Epithelial cell of proximal tubule (primary cell): ENCODE data around the gene ARGFX. TPM values are rescaled to one million over a fixed set of nuclear protein-coding genes. Genes with fewer than 3 reads are reported as not detected.
"Not testable (repeated sequence)": the region's sequence is repeated elsewhere in the genome, so short reads cannot be mapped to it uniquely, and the experiment has no call there.

ENCODE experiments used
- DNase-seq: peaks from one replicate; pipeline ENCODE4 v3.0.0-alpha.2; 2011; ENCODE audit warnings: low read depth
- H3K4me3 ChIP-seq: 2 replicates; pipeline ENCODE4 v1.5.1; 2011; ENCODE audit warnings: low read depth, mild to moderate bottlenecking, low read length
- CTCF ChIP-seq: conservative IDR thresholded peaks from 2 replicates; pipeline ENCODE4 v1.5.1; 2012; ENCODE audit warnings: low read depth, mild to moderate bottlenecking, low read length
- total RNA-seq: library from RNA; depleted of rRNA; stranded (reverse); fragments of >200 nt; gene quantifications from 2 replicates; pipeline ENCODE4 v1.2.3, GENCODE V29; 2015

ARGFX gene
- total RNA-seq, 1 donor from 2014 or later = not detected

- no peak for TF ChIP-seq CTCF
- DNase-seq = no peak
- no peak overlapping the region for H3K4me3 ChIP-seq
Observed at GRCh38 chr3:121598564-121598963, 30.8 kb downstream of the ARGFX start.

- not testable (repeated sequence) for H3K4me3 ChIP-seq, DNase-seq
Observed at GRCh38 chr3:121599900-121600299, 32.2 kb downstream of the ARGFX start.

GRCh38 chr3:121601212-121601812 lies 33.6 kb downstream of the ARGFX start:
- TF ChIP-seq CTCF = no peak
- H3K4me3 ChIP-seq = no peak overlapping the region

GRCh38 chr3:121604759-121605158 lies 37.0 kb downstream of the ARGFX start:
- DNase-seq = no peak

More at GRCh38 chr3:121601212-121601812, 33.6 kb downstream of the ARGFX start:
- no peak for DNase-seq

GRCh38 chr3:121606106-121606505 lies 38.4 kb downstream of the ARGFX start:
- no peak for TF ChIP-seq CTCF
- no peak for DNase-seq
- H3K4me3 ChIP-seq = no peak overlapping the region

More at GRCh38 chr3:121604759-121605158, 37.0 kb downstream of the ARGFX start:
- TF ChIP-seq CTCF = no peak
- no peak overlapping the region for H3K4me3 ChIP-seq

Other genes starting within 250 kb of the ARGFX start
- 6.9 and 9.2 TPM in 2 replicates for gene POLQ, start 22.0 kb upstream of the ARGFX start, total RNA-seq
- gene FBXO40, start 25.4 kb downstream of the ARGFX start, total RNA-seq = not detected in 2 replicates
- 0.12 and 1.0 TPM in 2 replicates for gene HCLS1, start 93.0 kb downstream of the ARGFX start, total RNA-seq
- gene GOLGB1, start 181.8 kb downstream of the ARGFX start, total RNA-seq = 10.5 and 20.7 TPM in 2 replicates